ENCODE measurements around the gene KCNK4.

- TF ChIP-seq, protein P1, sequence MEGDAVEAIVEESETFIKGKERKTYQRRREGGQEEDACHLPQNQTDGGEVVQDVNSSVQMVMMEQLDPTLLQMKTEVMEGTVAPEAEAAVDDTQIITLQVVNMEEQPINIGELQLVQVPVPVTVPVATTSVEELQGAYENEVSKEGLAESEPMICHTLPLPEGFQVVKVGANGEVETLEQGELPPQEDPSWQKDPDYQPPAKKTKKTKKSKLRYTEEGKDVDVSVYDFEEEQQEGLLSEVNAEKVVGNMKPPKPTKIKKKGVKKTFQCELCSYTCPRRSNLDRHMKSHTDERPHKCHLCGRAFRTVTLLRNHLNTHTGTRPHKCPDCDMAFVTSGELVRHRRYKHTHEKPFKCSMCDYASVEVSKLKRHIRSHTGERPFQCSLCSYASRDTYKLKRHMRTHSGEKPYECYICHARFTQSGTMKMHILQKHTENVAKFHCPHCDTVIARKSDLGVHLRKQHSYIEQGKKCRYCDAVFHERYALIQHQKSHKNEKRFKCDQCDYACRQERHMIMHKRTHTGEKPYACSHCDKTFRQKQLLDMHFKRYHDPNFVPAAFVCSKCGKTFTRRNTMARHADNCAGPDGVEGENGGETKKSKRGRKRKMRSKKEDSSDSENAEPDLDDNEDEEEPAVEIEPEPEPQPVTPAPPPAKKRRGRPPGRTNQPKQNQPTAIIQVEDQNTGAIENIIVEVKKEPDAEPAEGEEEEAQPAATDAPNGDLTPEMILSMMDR (IDR thresholded peaks at IDR 0.05), result no peak
- no peak for TF ChIP-seq REST (IDR thresholded peaks at IDR 0.05)
- no peak for TF ChIP-seq SMC3 (IDR thresholded peaks at IDR 0.05)
- no peak for TF ChIP-seq JUNB (IDR thresholded peaks at IDR 0.05)
These were observed 57.4 kb downstream of the KCNK4 start for GRCh38 chr11:64348383-64349024.

Data from A549 (cell line).